Skeletal muscle tissue (tissue), 5 donors: ENCODE results near the gene HAUS1. TPM values are rescaled to one million over a fixed set of nuclear protein-coding genes. Genes with fewer than 3 reads are reported as not detected.
A peak's percentile ranks its signal among the peaks of the same experiment; 100 is the strongest.

ENCODE experiments used
- H3K27ac ChIP-seq: one replicate; pipeline ENCODE4 v1.7.0; 2013; ENCODE audit warnings: mild to moderate bottlenecking, low read depth, low read length, inconsistent platforms
- H3K27me3 ChIP-seq, 3 donors: one replicate each; pipeline ENCODE4 v1.7.0; 2013; ENCODE audit warnings: low read length in 3 of 3; ENCODE audit not compliant: control insufficient read depth in 3 of 3, insufficient read depth in 3 of 3
- H3K36me3 ChIP-seq, 3 donors: one replicate each; pipeline ENCODE4 v1.7.0; 2013; ENCODE audit warnings: low read length in 3 of 3; ENCODE audit not compliant: control insufficient read depth in 3 of 3, insufficient read depth in 3 of 3
- H3K4me1 ChIP-seq, 3 donors: one replicate each; pipeline ENCODE4 v1.7.0; 2013; ENCODE audit warnings: low read length in 3 of 3, mild to moderate bottlenecking in 3 of 3; ENCODE audit not compliant: control insufficient read depth in 3 of 3, insufficient read depth in 3 of 3
- H3K4me3 ChIP-seq, 3 donors: one replicate each; pipeline ENCODE4 v1.7.0; 2013; ENCODE audit warnings: low read length in 3 of 3
- H3K9ac ChIP-seq, 3 donors: one replicate each; pipeline ENCODE4 v1.7.0; 2013; ENCODE audit warnings: low read length in 3 of 3, mild to moderate bottlenecking in 3 of 3, moderate library complexity in 2 of 3, low read depth in 1 of 3
- H3K9me3 ChIP-seq, 3 donors: one replicate each; pipeline ENCODE4 v1.7.0; 2013; ENCODE audit warnings: low read length in 3 of 3; ENCODE audit not compliant: control insufficient read depth in 3 of 3
- small RNA-seq: library from RNA; depleted of rRNA; stranded (forward); fragments of <200 nt; gene quantifications from one replicate; pipeline ENCODE3, GENCODE V24; 2014
- total RNA-seq: library from RNA; depleted of rRNA; stranded (reverse); fragments of >200 nt; gene quantifications from one replicate; pipeline ENCODE4 v1.2.3, GENCODE V29; 2014
- donor health status: Osteomylitis.

The HAUS1 gene
- total RNA-seq, 1 donor from 2014 or later = 13.0 TPM

DNA sequence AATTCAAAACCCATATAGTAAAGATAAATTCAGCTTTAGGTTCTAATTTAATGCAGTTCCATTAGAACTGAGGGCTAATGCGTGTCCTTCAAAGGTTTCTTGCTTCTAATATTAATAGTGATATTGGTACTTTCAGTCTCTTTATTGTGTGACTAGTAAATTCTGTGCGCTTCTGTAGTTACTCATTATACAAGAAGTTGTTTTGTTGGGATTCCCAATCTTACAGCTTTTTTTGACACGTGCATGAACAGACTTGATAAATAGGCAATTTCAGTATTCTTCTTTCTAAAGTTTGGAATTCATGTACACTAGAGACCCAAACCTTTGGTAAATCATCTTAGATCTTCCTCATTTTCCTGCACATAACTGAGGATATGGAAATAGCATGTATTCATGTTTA lies 71.8 kb downstream of the HAUS1 start:
- Histone ChIP-seq H3K27ac (no peak overlapping the region), H3K4me3 (no peak overlapping the region)

More for the DNA sequence above, 71.8 kb downstream of the HAUS1 start:
- no peaks in the 10 kb centered on the region for H3K36me3 ChIP-seq
- H3K4me1 ChIP-seq = peaks cover 11 to 24% (median 18%) of the 10 kb centered on the region in 3 donors
- H3K9me3 ChIP-seq = no peaks in the 10 kb centered on the region
- peak overlapping the region in 1 of 3 donors; percentile 12 for H3K9ac ChIP-seq
- H3K27me3 ChIP-seq = no peaks in the 10 kb centered on the region

Small RNA genes lying within 50 kb of the gene (small RNA-seq; reads per million reads assigned to genes)
- gene RNU6-1278P (not detected), gene RNY4P37 (not detected)

Other genes with a start within 250 kb of the HAUS1 start
- 31.8 TPM for gene EPG5, start 137.1 kb upstream of the HAUS1 start, total RNA-seq
- gene PSTPIP2, start 32.1 kb upstream of the HAUS1 start, total RNA-seq = 3.1 TPM
- gene ATP5F1A, start 6.1 kb upstream of the HAUS1 start, total RNA-seq = 584 TPM